Smooth muscle cell (in vitro differentiated cells): ENCODE data around the gene PRSS21. TPM values are rescaled to one million over a fixed set of nuclear protein-coding genes. Genes with fewer than 3 reads are reported as not detected.
A peak's percentile ranks its signal among the peaks of the same experiment; 100 is the strongest.

Experiments
- DNase-seq: peaks from one replicate; lab custom pipeline; 2025; ENCODE audit not compliant: unreplicated experiment; lab: John Stamatoyannopoulos, UW
- H2AFZ ChIP-seq: fragments of 200-600 bp; sonication (generic); 2 replicates; pipeline ENCODE4 v1.6.0; 2016; ENCODE audit warnings: antibody characterized with exemption, low read depth, mild to moderate bottlenecking
- H3F3A ChIP-seq: fragments of 200-600 bp; sonication (generic); 2 replicates; pipeline ENCODE4 v1.6.0; 2017; ENCODE audit warnings: antibody characterized with exemption, low read depth
- H3K27ac ChIP-seq: fragments of 200-600 bp; sonication (generic); 2 replicates; pipeline ENCODE4 v1.5.1; 2016; ENCODE audit warnings: low read depth, mild to moderate bottlenecking
- H3K27me3 ChIP-seq: fragments of 200-600 bp; sonication (generic); 2 replicates; pipeline ENCODE4 v1.6.1; 2016; ENCODE audit warnings: low read depth, mild to moderate bottlenecking
- H3K36me3 ChIP-seq: fragments of 200-600 bp; sonication (generic); 2 replicates; pipeline ENCODE4 v1.5.1; 2016; ENCODE audit warnings: low read depth
- H3K4me1 ChIP-seq: fragments of 200-600 bp; sonication (generic); 2 replicates; pipeline ENCODE4 v1.5.1; 2016; ENCODE audit warnings: low read depth
- H3K4me2 ChIP-seq: fragments of 200-600 bp; sonication (generic); 2 replicates; pipeline ENCODE4 v1.6.0; 2016; ENCODE audit warnings: mild to moderate bottlenecking
- H3K4me3 ChIP-seq: fragments of 200-600 bp; sonication (generic); 2 replicates; pipeline ENCODE4 v1.5.1; 2016; ENCODE audit warnings: mild to moderate bottlenecking
- H3K79me2 ChIP-seq: fragments of 200-600 bp; sonication (generic); 2 replicates; pipeline ENCODE4 v1.6.0; 2016; ENCODE audit warnings: low read depth, mild to moderate bottlenecking
- H3K9ac ChIP-seq: fragments of 200-600 bp; sonication (generic); 2 replicates; pipeline ENCODE4 v1.6.0; 2016; ENCODE audit warnings: low read depth
- H3K9me3 ChIP-seq: fragments of 200-600 bp; sonication (generic); replicated peaks from 2 replicates; pipeline ENCODE4 v1.5.1; 2016; ENCODE audit warnings: low read depth
- H4K20me1 ChIP-seq: fragments of 200-600 bp; sonication (generic); 2 replicates; pipeline ENCODE4 v1.6.0; 2016; ENCODE audit warnings: low read depth
- WGBS: methylation state at CpG from one replicate; pipeline ENCODE4 v1.1.7; 2016; ENCODE audit warnings: low lambda C conversion rate; 5-methylcytosine and 5-hydroxymethylcytosine counted together
- polyA plus RNA-seq: library from polyadenylated mRNA; unstranded; fragments of >200 nt; fragmentation: Nextera tagmentation; extraction: Ambion mirVana; gene quantifications from 2 replicates; pipeline ENCODE4 v1.2.1, GENCODE V29; 2016
- total RNA-seq: library from RNA; depleted of rRNA; stranded (reverse); fragments of >200 nt; gene quantifications from 2 replicates; pipeline ENCODE4 v1.2.3, GENCODE V29; 2014
- TF ChIP-seq, protein P1 (sequence below): fragments of 200-600 bp; sonication (generic); IDR thresholded peaks from 2 replicates; pipeline ENCODE4 v1.5.1; 2017; ENCODE audit warnings: borderline replicate concordance, mild to moderate bottlenecking, antibody characterized with exemption; ENCODE audit not compliant: insufficient read depth, poor library complexity, severe bottlenecking

Gene PRSS21
- total and polyA plus RNA-seq, 2 experiments from 2014 or later = not detected

DNA sequence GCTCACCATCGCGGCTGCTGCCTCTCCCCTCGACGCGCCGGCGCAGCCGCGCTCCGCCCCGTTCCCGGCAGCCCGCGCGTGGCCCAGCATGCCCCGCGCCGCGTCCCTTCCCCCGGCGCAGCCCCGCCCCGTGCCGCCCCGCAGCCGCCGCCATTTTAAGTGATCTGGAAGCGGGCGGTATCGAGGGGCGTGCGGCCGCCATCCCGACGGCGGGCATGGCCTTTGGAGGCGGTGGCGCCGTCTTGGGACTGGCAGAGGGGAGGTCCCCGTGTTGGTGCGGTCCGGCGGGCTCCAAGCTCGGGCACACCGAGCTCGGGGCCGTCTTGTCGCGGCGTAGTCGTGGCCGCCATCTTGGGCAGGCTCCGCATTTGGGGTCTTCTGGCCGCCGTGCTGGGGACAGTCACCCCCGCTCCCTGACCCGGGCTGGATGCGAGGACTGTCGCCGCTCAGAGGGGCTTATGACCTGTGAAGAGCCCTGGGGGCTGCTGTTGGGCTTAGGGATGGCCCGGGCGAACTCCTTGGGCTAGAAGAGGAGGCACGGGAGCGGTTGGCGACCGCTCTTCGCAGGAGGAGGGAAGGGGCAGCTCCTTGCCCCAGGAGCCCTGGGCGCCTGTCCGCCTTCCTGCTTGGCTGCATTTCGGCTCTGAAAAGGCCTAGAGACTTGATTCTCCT lies 39.7 kb upstream of the PRSS21 start, which contains the start of gene ELOB:
Gene ELOB, minus strand, starts transcription at position 50 of the 672 bp plus-strand sequence. Its CDS starts 41 bp downstream, at position 9.
- no peaks in the 10 kb centered on the region for H3K27me3 ChIP-seq
- peaks cover 15% of the 10 kb centered on the region for H3F3A ChIP-seq
- peak within 1 kb of the TSS; percentile 100 for H3K9ac ChIP-seq
- H3K36me3 ChIP-seq = no peaks in the 10 kb centered on the region
- TF ChIP-seq, protein P1, sequence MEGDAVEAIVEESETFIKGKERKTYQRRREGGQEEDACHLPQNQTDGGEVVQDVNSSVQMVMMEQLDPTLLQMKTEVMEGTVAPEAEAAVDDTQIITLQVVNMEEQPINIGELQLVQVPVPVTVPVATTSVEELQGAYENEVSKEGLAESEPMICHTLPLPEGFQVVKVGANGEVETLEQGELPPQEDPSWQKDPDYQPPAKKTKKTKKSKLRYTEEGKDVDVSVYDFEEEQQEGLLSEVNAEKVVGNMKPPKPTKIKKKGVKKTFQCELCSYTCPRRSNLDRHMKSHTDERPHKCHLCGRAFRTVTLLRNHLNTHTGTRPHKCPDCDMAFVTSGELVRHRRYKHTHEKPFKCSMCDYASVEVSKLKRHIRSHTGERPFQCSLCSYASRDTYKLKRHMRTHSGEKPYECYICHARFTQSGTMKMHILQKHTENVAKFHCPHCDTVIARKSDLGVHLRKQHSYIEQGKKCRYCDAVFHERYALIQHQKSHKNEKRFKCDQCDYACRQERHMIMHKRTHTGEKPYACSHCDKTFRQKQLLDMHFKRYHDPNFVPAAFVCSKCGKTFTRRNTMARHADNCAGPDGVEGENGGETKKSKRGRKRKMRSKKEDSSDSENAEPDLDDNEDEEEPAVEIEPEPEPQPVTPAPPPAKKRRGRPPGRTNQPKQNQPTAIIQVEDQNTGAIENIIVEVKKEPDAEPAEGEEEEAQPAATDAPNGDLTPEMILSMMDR = no peak
- peak; percentile 62 for DNase-seq
- H3K4me1 ChIP-seq = peaks cover 15% of the 10 kb centered on the region
- H3K4me2 ChIP-seq = peak within 1 kb of the TSS; percentile 98
- peaks cover 44% of the 10 kb centered on the region for H3K79me2 ChIP-seq
- peaks cover 28% of the 10 kb centered on the region for H4K20me1 ChIP-seq
- H3K27ac ChIP-seq = peak within 1 kb of the TSS; percentile 100
- H3K4me3 ChIP-seq = peak within 1 kb of the TSS; percentile 100
- under 1% methylated on average over 35 of the region's 70 CpGs for WGBS
- no peaks in the 10 kb centered on the region for H3K9me3 ChIP-seq
- H2AFZ ChIP-seq = peak within 1 kb of the TSS; percentile 87

DNA sequence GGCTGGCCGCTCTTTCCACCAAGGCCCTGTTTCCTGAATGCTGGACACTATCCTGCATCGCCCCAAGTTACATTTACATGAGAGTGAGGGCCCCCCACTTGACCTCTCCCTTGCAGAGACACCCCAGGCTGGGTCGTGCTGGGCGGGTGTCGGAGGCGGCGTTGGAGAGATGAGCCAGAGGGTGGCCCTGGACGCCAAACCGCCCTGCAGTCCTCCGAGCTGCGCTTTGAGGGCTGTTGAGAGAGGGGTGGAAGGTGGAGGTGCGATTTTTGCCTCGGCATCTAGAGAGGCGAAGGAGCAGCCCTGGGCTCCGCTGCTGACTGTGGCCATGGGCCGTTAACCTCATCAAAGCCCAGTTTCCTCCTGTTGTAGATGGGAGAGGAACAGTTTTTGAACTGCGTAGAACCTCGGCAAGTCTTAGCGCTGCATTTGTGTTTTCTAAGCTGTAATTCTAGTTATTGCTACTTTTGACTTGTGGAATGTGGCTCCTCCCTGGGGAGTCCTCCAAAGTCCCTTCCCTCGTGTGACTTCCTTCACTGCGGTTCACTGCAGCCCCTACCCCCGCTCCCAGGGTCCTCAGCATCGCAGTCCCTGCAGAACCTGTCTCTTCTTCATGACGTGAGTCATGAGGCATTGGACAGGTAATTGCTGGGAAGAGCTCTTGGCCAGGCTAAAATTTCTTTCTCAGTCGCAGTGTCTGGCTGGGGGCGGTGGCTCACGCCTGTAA lies 39.0 kb upstream of the PRSS21 start:
- H3K36me3 ChIP-seq = no peaks in the 10 kb centered on the region
- H4K20me1 ChIP-seq = peaks cover 23% of the 10 kb centered on the region
- H3K9me3 ChIP-seq = no peaks in the 10 kb centered on the region
- peak overlapping the region; percentile 87 for H2AFZ ChIP-seq
- H3K27me3 ChIP-seq = no peaks in the 10 kb centered on the region
- DNase-seq = peak; percentile 41
- peaks cover 43% of the 10 kb centered on the region for H3K79me2 ChIP-seq
- peak overlapping the region; percentile 98 for H3K4me2 ChIP-seq
- WGBS = 16% methylated on average over 27 of the region's 27 CpGs
- H3K4me3 ChIP-seq = peak overlapping the region; percentile 100
- peak overlapping the region; percentile 100 for H3K9ac ChIP-seq
- TF ChIP-seq, protein P1 = no peak
- H3K27ac ChIP-seq = peak overlapping the region; percentile 100
- peaks cover 15% of the 10 kb centered on the region for H3K4me1 ChIP-seq
- peaks cover 15% of the 10 kb centered on the region for H3F3A ChIP-seq

DNA sequence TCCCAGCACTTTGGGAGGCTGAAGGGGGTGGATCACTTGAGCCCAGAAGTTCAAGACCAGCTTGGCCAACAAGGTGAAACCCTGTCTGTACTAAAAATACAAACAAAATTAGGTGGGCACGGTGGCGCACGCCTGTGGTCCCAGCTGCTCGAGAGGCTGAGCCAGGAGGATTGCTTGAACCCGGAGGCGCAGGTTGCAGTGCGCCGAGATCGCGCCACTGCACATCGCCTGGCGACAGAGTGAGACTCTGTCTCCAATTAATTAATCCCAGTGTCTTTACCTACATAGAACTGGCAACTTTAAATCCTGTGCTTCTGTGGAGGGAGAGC lies 38.4 kb upstream of the PRSS21 start:
- H3K36me3 ChIP-seq = no peaks in the 10 kb centered on the region
- H2AFZ ChIP-seq = no peak overlapping the region
- peak overlapping the region; percentile 98 for H3K4me2 ChIP-seq
- peaks cover 15% of the 10 kb centered on the region for H3K4me1 ChIP-seq
- H3F3A ChIP-seq = peaks cover 15% of the 10 kb centered on the region
- TF ChIP-seq, protein P1 = no peak
- no peaks in the 10 kb centered on the region for H3K9me3 ChIP-seq
- WGBS = 97% methylated on average over 12 of the region's 12 CpGs
- peaks cover 38% of the 10 kb centered on the region for H3K79me2 ChIP-seq
- peak overlapping the region; percentile 100 for H3K4me3 ChIP-seq
- H3K9ac ChIP-seq = peak overlapping the region; percentile 100
- no peak for DNase-seq
- H3K27me3 ChIP-seq = no peaks in the 10 kb centered on the region
- H3K27ac ChIP-seq = peak overlapping the region; percentile 100
- H4K20me1 ChIP-seq = peaks cover 22% of the 10 kb centered on the region
